TTC549 (cell line): ENCODE measurements around the gene HCN4.

Experiments
- FAIRE-seq: peaks from 2 replicates; lab custom pipeline; 2012; peaks lifted over from hg19 to GRCh38; lab: Jason Lieb, UNC

HCN4 gene

GRCh38 chr15:73378089-73378488 is 9.3 kb upstream of the HCN4 start:
- FAIRE-seq = no peak

- no peak for FAIRE-seq
These were observed 7.1 kb upstream of the HCN4 start for GRCh38 chr15:73375755-73376305.

- no peak for FAIRE-seq
These were observed 6.3 kb upstream of the HCN4 start for GRCh38 chr15:73375012-73375411.

GRCh38 chr15:73374604-73375003 is 5.8 kb upstream of the HCN4 start:
- FAIRE-seq = no peak

- FAIRE-seq = no peak
These were observed 4.5 kb upstream of the HCN4 start for GRCh38 chr15:73373221-73373620.

- FAIRE-seq = no peak
These were observed 3.1 kb upstream of the HCN4 start for GRCh38 chr15:73371812-73372211.

GRCh38 chr15:73370151-73370550 is 1.4 kb upstream of the HCN4 start:
- FAIRE-seq = no peak

GRCh38 chr15:73369154-73369694 is 466 bp upstream of the HCN4 start:
- FAIRE-seq = no peak

- FAIRE-seq = no peak
These were observed 996 bp downstream of the HCN4 start for GRCh38 chr15:73367624-73368300.

GRCh38 chr15:73366766-73367623 is 1.8 kb downstream of the HCN4 start:
- no peak for FAIRE-seq

GRCh38 chr15:73364070-73364469 is 4.7 kb downstream of the HCN4 start:
- no peak for FAIRE-seq

GRCh38 chr15:73362900-73363299 is 5.9 kb downstream of the HCN4 start:
- FAIRE-seq = no peak

GRCh38 chr15:73361337-73361736 is 7.4 kb downstream of the HCN4 start:
- FAIRE-seq = no peak

GRCh38 chr15:73359651-73360050 is 9.1 kb downstream of the HCN4 start:
- no peak for FAIRE-seq

GRCh38 chr15:73357999-73358665 is 10.6 kb downstream of the HCN4 start:
- no peak for FAIRE-seq

GRCh38 chr15:73355612-73356265 is 13.0 kb downstream of the HCN4 start:
- no peak for FAIRE-seq

- no peak for FAIRE-seq
These were observed 14.5 kb downstream of the HCN4 start for GRCh38 chr15:73354241-73354640.

- no peak for FAIRE-seq
These were observed 15.0 kb downstream of the HCN4 start for GRCh38 chr15:73353734-73354133.

GRCh38 chr15:73352082-73352481 is 16.7 kb downstream of the HCN4 start:
- FAIRE-seq = no peak

GRCh38 chr15:73349191-73349590 is 19.6 kb downstream of the HCN4 start:
- FAIRE-seq = no peak

GRCh38 chr15:73346735-73347312 is 21.9 kb downstream of the HCN4 start:
- no peak for FAIRE-seq

GRCh38 chr15:73345658-73346057 is 23.1 kb downstream of the HCN4 start:
- FAIRE-seq = no peak
